ENCODE results near the gene TFR2.

DNA sequence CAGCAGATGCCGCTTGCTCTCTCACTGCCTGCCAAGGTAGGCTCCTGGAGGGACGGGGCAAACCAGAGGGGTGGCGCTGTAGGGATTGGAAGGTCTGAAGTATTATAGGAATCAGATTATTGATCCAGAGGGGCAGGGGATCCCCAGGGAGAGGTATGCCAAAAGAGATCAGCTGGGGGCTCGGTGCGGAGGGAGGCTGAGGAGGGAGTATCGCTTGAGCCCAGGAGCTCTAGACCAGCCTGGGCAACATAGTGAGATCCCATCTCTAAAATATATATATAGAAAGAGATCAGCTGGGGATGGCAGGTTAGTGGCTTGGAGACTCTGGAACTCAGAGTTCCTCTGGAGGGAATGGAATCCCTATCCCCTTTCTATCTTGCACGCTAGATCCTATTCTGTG is 46.2 kb downstream of the TFR2 start:
- TF ChIP-seq EZH2phosphoT487 (IDR thresholded peaks at IDR 0.05; ENCODE audit: borderline replicate concordance) (no peak), JUND (IDR thresholded peaks at IDR 0.05) (no peak), POLR2A (IDR thresholded peaks at IDR 0.05; ENCODE audit: borderline replicate concordance, extremely low read depth, insufficient read depth, insufficient read length) (no peak)
- TF ChIP-seq, protein P1, sequence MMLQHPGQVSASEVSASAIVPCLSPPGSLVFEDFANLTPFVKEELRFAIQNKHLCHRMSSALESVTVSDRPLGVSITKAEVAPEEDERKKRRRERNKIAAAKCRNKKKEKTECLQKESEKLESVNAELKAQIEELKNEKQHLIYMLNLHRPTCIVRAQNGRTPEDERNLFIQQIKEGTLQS (IDR thresholded peaks at IDR 0.05), result no peak
- TF ChIP-seq, protein P2, sequence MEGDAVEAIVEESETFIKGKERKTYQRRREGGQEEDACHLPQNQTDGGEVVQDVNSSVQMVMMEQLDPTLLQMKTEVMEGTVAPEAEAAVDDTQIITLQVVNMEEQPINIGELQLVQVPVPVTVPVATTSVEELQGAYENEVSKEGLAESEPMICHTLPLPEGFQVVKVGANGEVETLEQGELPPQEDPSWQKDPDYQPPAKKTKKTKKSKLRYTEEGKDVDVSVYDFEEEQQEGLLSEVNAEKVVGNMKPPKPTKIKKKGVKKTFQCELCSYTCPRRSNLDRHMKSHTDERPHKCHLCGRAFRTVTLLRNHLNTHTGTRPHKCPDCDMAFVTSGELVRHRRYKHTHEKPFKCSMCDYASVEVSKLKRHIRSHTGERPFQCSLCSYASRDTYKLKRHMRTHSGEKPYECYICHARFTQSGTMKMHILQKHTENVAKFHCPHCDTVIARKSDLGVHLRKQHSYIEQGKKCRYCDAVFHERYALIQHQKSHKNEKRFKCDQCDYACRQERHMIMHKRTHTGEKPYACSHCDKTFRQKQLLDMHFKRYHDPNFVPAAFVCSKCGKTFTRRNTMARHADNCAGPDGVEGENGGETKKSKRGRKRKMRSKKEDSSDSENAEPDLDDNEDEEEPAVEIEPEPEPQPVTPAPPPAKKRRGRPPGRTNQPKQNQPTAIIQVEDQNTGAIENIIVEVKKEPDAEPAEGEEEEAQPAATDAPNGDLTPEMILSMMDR (IDR thresholded peaks at IDR 0.05 in 2 of 3, conservative IDR thresholded peaks at IDR 0.05 in 1 of 3; ENCODE audit: borderline replicate concordance in 1 of 3, insufficient read depth in 1 of 3, low read depth in 2 of 3, low read length in 2 of 3), result no peak
- TF ChIP-seq, protein P3, sequence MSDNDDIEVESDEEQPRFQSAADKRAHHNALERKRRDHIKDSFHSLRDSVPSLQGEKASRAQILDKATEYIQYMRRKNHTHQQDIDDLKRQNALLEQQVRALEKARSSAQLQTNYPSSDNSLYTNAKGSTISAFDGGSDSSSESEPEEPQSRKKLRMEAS (IDR thresholded peaks at IDR 0.05), result no peak

All from HCT116 (cell line).